ENCODE results near the gene SYK.

Gene SYK

GRCh38 chr9:90827181-90827871 is 25.7 kb downstream of the SYK start:
- H3K36me3 ChIP-seq (ENCODE audit: insufficient read depth, low read depth, low read length), result no peaks in the 10 kb centered on the region
- H3K4me3 ChIP-seq (ENCODE audit: low read length), result no peak overlapping the region
- H3K9ac ChIP-seq (ENCODE audit: low read depth, low read length), result no peak overlapping the region
- no peaks in the 10 kb centered on the region for H3K4me1 ChIP-seq (ENCODE audit: insufficient read depth, low read length)
- no peaks in the 10 kb centered on the region for H3K27me3 ChIP-seq (ENCODE audit: insufficient read depth, low read length)
- H3K9me3 ChIP-seq (ENCODE audit: insufficient read depth, low read depth, low read length), result peaks cover 9% of the 10 kb centered on the region; the same call in 1 of the 2 replicates
- H3K27ac ChIP-seq (ENCODE audit: low read length), result no peak overlapping the region

- H3K4me3 ChIP-seq (ENCODE audit: low read length), result no peak overlapping the region
- H3K4me1 ChIP-seq (ENCODE audit: insufficient read depth, low read length), result no peaks in the 10 kb centered on the region
- no peaks in the 10 kb centered on the region for H3K27me3 ChIP-seq (ENCODE audit: insufficient read depth, low read length)
- no peak overlapping the region for H3K9ac ChIP-seq (ENCODE audit: low read depth, low read length)
- H3K9me3 ChIP-seq (ENCODE audit: insufficient read depth, low read depth, low read length), result no peaks in the 10 kb centered on the region; the same call in 1 of the 2 replicates
- H3K36me3 ChIP-seq (ENCODE audit: insufficient read depth, low read depth, low read length), result no peaks in the 10 kb centered on the region
- H3K27ac ChIP-seq (ENCODE audit: low read length), result no peak overlapping the region
Observed at GRCh38 chr9:90830051-90830450, 28.4 kb downstream of the SYK start.

GRCh38 chr9:90830977-90831376 is 29.4 kb downstream of the SYK start:
- no peak overlapping the region for H3K4me3 ChIP-seq (ENCODE audit: low read length)
- H3K9ac ChIP-seq (ENCODE audit: low read depth, low read length), result no peak overlapping the region
- H3K4me1 ChIP-seq (ENCODE audit: insufficient read depth, low read length), result no peaks in the 10 kb centered on the region
- no peaks in the 10 kb centered on the region for H3K36me3 ChIP-seq (ENCODE audit: insufficient read depth, low read depth, low read length)
- no peaks in the 10 kb centered on the region; the same call in 1 of the 2 replicates for H3K9me3 ChIP-seq (ENCODE audit: insufficient read depth, low read depth, low read length)
- no peaks in the 10 kb centered on the region for H3K27me3 ChIP-seq (ENCODE audit: insufficient read depth, low read length)
- H3K27ac ChIP-seq (ENCODE audit: low read length), result no peak overlapping the region

GRCh38 chr9:90832261-90832660 is 30.6 kb downstream of the SYK start:
- no peak overlapping the region for H3K4me3 ChIP-seq (ENCODE audit: low read length)
- no peaks in the 10 kb centered on the region for H3K4me1 ChIP-seq (ENCODE audit: insufficient read depth, low read length)
- no peaks in the 10 kb centered on the region for H3K36me3 ChIP-seq (ENCODE audit: insufficient read depth, low read depth, low read length)
- no peaks in the 10 kb centered on the region; the same call in 1 of the 2 replicates for H3K9me3 ChIP-seq (ENCODE audit: insufficient read depth, low read depth, low read length)
- H3K9ac ChIP-seq (ENCODE audit: low read depth, low read length), result no peak overlapping the region
- H3K27me3 ChIP-seq (ENCODE audit: insufficient read depth, low read length), result no peaks in the 10 kb centered on the region
- no peak overlapping the region for H3K27ac ChIP-seq (ENCODE audit: low read length)

- Histone ChIP-seq H3K9ac (ENCODE audit: low read depth, low read length) (no peak overlapping the region), H3K27me3 (ENCODE audit: insufficient read depth, low read length) (no peaks in the 10 kb centered on the region), H3K27ac (ENCODE audit: low read length) (no peak overlapping the region), H3K36me3 (ENCODE audit: insufficient read depth, low read depth, low read length) (no peaks in the 10 kb centered on the region), H3K4me3 (ENCODE audit: low read length) (no peak overlapping the region), H3K9me3 (ENCODE audit: insufficient read depth, low read depth, low read length) (no peaks in the 10 kb centered on the region; the same call in 1 of the 2 replicates), H3K4me1 (ENCODE audit: insufficient read depth, low read length) (no peaks in the 10 kb centered on the region)
Observed at GRCh38 chr9:90834828-90835595, 33.4 kb downstream of the SYK start.

GRCh38 chr9:90836411-90837080 is 34.9 kb downstream of the SYK start:
- Histone ChIP-seq H3K4me1 (ENCODE audit: insufficient read depth, low read length) (no peaks in the 10 kb centered on the region), H3K4me3 (ENCODE audit: low read length) (no peak overlapping the region), H3K36me3 (ENCODE audit: insufficient read depth, low read depth, low read length) (no peaks in the 10 kb centered on the region), H3K9ac (ENCODE audit: low read depth, low read length) (no peak overlapping the region), H3K27me3 (ENCODE audit: insufficient read depth, low read length) (no peaks in the 10 kb centered on the region), H3K27ac (ENCODE audit: low read length) (no peak overlapping the region), H3K9me3 (ENCODE audit: insufficient read depth, low read depth, low read length) (no peaks in the 10 kb centered on the region; the same call in 1 of the 2 replicates)

- Histone ChIP-seq H3K4me1 (ENCODE audit: insufficient read depth, low read length) (no peaks in the 10 kb centered on the region), H3K9ac (ENCODE audit: low read depth, low read length) (no peak overlapping the region), H3K27me3 (ENCODE audit: insufficient read depth, low read length) (no peaks in the 10 kb centered on the region), H3K9me3 (ENCODE audit: insufficient read depth, low read depth, low read length) (no peaks in the 10 kb centered on the region; the same call in 1 of the 2 replicates), H3K27ac (ENCODE audit: low read length) (no peak overlapping the region), H3K4me3 (ENCODE audit: low read length) (no peak overlapping the region), H3K36me3 (ENCODE audit: insufficient read depth, low read depth, low read length) (no peaks in the 10 kb centered on the region)
Observed at GRCh38 chr9:90838098-90838497, 36.5 kb downstream of the SYK start.

GRCh38 chr9:90838581-90839154 is 37.0 kb downstream of the SYK start:
- no peak overlapping the region for H3K4me3 ChIP-seq (ENCODE audit: low read length)
- H3K9me3 ChIP-seq (ENCODE audit: insufficient read depth, low read depth, low read length), result no peaks in the 10 kb centered on the region
- no peaks in the 10 kb centered on the region for H3K27me3 ChIP-seq (ENCODE audit: insufficient read depth, low read length)
- H3K4me1 ChIP-seq (ENCODE audit: insufficient read depth, low read length), result no peaks in the 10 kb centered on the region
- H3K27ac ChIP-seq (ENCODE audit: low read length), result no peak overlapping the region
- H3K36me3 ChIP-seq (ENCODE audit: insufficient read depth, low read depth, low read length), result no peaks in the 10 kb centered on the region
- no peak overlapping the region for H3K9ac ChIP-seq (ENCODE audit: low read depth, low read length)

GRCh38 chr9:90839183-90839728 is 37.6 kb downstream of the SYK start:
- Histone ChIP-seq H3K4me1 (ENCODE audit: insufficient read depth, low read length) (no peaks in the 10 kb centered on the region), H3K27me3 (ENCODE audit: insufficient read depth, low read length) (no peaks in the 10 kb centered on the region), H3K27ac (ENCODE audit: low read length) (no peak overlapping the region), H3K9me3 (ENCODE audit: insufficient read depth, low read depth, low read length) (no peaks in the 10 kb centered on the region), H3K9ac (ENCODE audit: low read depth, low read length) (no peak overlapping the region), H3K36me3 (ENCODE audit: insufficient read depth, low read depth, low read length) (no peaks in the 10 kb centered on the region), H3K4me3 (ENCODE audit: low read length) (no peak overlapping the region)

GRCh38 chr9:90840696-90841095 is 39.1 kb downstream of the SYK start:
- no peaks in the 10 kb centered on the region for H3K36me3 ChIP-seq (ENCODE audit: insufficient read depth, low read depth, low read length)

GRCh38 chr9:90841213-90841612 is 39.6 kb downstream of the SYK start:
- H3K9me3 ChIP-seq (ENCODE audit: insufficient read depth, low read depth, low read length), result no peaks in the 10 kb centered on the region
- no peak overlapping the region for H3K27ac ChIP-seq (ENCODE audit: low read length)
- no peaks in the 10 kb centered on the region for H3K27me3 ChIP-seq (ENCODE audit: insufficient read depth, low read length)
- H3K4me1 ChIP-seq (ENCODE audit: insufficient read depth, low read length), result no peaks in the 10 kb centered on the region
- H3K36me3 ChIP-seq (ENCODE audit: insufficient read depth, low read depth, low read length), result no peaks in the 10 kb centered on the region
- H3K9ac ChIP-seq (ENCODE audit: low read depth, low read length), result no peak overlapping the region
- no peak overlapping the region for H3K4me3 ChIP-seq (ENCODE audit: low read length)

More at GRCh38 chr9:90840696-90841095, 39.1 kb downstream of the SYK start:
- H3K4me3 ChIP-seq (ENCODE audit: low read length), result no peak overlapping the region
- no peaks in the 10 kb centered on the region for H3K27me3 ChIP-seq (ENCODE audit: insufficient read depth, low read length)
- H3K27ac ChIP-seq (ENCODE audit: low read length), result no peak overlapping the region
- H3K9ac ChIP-seq (ENCODE audit: low read depth, low read length), result no peak overlapping the region
- no peaks in the 10 kb centered on the region for H3K9me3 ChIP-seq (ENCODE audit: insufficient read depth, low read depth, low read length)
- H3K4me1 ChIP-seq (ENCODE audit: insufficient read depth, low read length), result no peaks in the 10 kb centered on the region
